Measurements from ENCODE around the gene ACOT7. TPM values are rescaled to one million over a fixed set of nuclear protein-coding genes. Genes with fewer than 3 reads are reported as not detected.
A peak's percentile ranks its signal among the peaks of the same experiment; 100 is the strongest.

Gene ACOT7
- total and polyA plus RNA-seq, 7 donors = 2.3 to 12.4 (median 4.1) TPM

DNA sequence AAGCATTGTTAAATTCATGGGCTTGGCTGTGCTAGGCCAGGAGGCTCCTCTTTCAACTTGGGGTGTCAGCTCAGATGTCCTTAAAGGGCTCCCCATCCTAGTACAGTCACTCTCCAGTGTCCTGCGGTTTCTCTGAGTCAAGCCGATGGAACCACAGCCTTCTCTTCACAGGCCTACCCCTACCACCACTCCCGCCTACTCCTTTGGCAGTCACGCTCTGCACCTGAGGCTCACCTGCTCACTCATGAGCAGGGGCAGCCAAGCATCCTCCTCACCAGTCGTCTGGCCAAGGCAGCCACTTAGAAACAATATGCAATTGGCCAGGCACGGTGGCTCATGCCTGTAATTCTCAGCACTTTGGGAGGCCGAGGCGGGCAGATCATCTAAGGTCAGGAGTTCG lies 3.6 kb downstream of the ACOT7 start:
- DNase-seq (no peak), ATAC-seq (no peak)
- H3K9me3 ChIP-seq = no peaks in the 10 kb centered on the region
- intact Hi-C loops (cut with DNase I) = no loop called here
- no peak for TF ChIP-seq CTCF (IDR thresholded peaks at IDR 0.05)
- 90 to 92% (median 92%) methylated on average over 9 of the region's 9 CpGs for WGBS, 3 donors
- no peaks in the 10 kb centered on the region for H3K27me3 ChIP-seq (ENCODE audit: insufficient read depth in 3 of 3, low read length in 2 of 3)
- no peaks in the 10 kb centered on the region for H3K36me3 ChIP-seq (ENCODE audit: insufficient read depth in 1 of 2, low read depth in 1 of 2)
- peaks cover 12% of the 10 kb centered on the region for H3K4me1 ChIP-seq
- no peak overlapping the region for H3K27ac ChIP-seq
- no peak overlapping the region for H3K4me3 ChIP-seq

GRCh38 chr1:6386371-6386949 lies 7.1 kb downstream of the ACOT7 start:
- no peak for ATAC-seq

GRCh38 chr1:6385488-6386191 lies 7.9 kb downstream of the ACOT7 start:
- Histone ChIP-seq H3K27me3 (ENCODE audit: insufficient read depth in 3 of 3, low read length in 2 of 3) (no peaks in the 10 kb centered on the region), H3K36me3 (ENCODE audit: insufficient read depth in 1 of 2, low read depth in 1 of 2) (no peaks in the 10 kb centered on the region), H3K4me3 (no peak overlapping the region), H3K27ac (no peak overlapping the region), H3K9me3 (no peaks in the 10 kb centered on the region), H3K4me1 (no peaks in the 10 kb centered on the region)
- intact Hi-C loops (cut with DNase I) = no loop called here
- no peak for TF ChIP-seq CTCF (IDR thresholded peaks at IDR 0.05)
- DNase-seq (peak in 1 of 2 donors; percentile 35), ATAC-seq (peak in 3 of 4 donors; percentile 44 to 61 (median 59))
- WGBS, 3 donors = 37 to 61% (median 42%) methylated on average over 20 to 22 of the region's 22 CpGs

More at GRCh38 chr1:6386371-6386949, 7.1 kb downstream of the ACOT7 start:
- WGBS, 3 donors = 84 to 89% (median 86%) methylated on average over 10 of the region's 10 CpGs
- H3K27me3 ChIP-seq (ENCODE audit: insufficient read depth in 3 of 3, low read length in 2 of 3) = no peaks in the 10 kb centered on the region
- intact Hi-C loops (cut with DNase I) = no loop called here
- H3K4me3 ChIP-seq = no peak overlapping the region
- no peak for TF ChIP-seq CTCF (IDR thresholded peaks at IDR 0.05)
- H3K4me1 ChIP-seq = no peaks in the 10 kb centered on the region
- DNase-seq = no peak
- H3K9me3 ChIP-seq = no peaks in the 10 kb centered on the region
- H3K36me3 ChIP-seq (ENCODE audit: insufficient read depth in 1 of 2, low read depth in 1 of 2) = no peaks in the 10 kb centered on the region
- H3K27ac ChIP-seq = no peak overlapping the region

GRCh38 chr1:6384962-6385361 lies 8.6 kb downstream of the ACOT7 start:
- WGBS, 3 donors = 39 to 46% (median 43%) methylated on average over 3 to 5 of the region's 5 CpGs

More at GRCh38 chr1:6384962-6385361, 8.6 kb downstream of the ACOT7 start:
- Histone ChIP-seq H3K4me1 (no peaks in the 10 kb centered on the region), H3K4me3 (no peak overlapping the region), H3K9me3 (no peaks in the 10 kb centered on the region), H3K27me3 (ENCODE audit: insufficient read depth in 3 of 3, low read length in 2 of 3) (no peaks in the 10 kb centered on the region), H3K36me3 (ENCODE audit: insufficient read depth in 1 of 2, low read depth in 1 of 2) (no peaks in the 10 kb centered on the region), H3K27ac (no peak overlapping the region)
- DNase-seq = no peak
- no peak for TF ChIP-seq CTCF (IDR thresholded peaks at IDR 0.05)
- intact Hi-C loops (cut with DNase I) = no loop called here
- peak in 3 of 4 donors; percentile 22 to 60 (median 40) for ATAC-seq

Data from psoas muscle (tissue), 8 donors.